ENCODE results near the gene CHD2.
A peak's percentile ranks its signal among the peaks of the same experiment; 100 is the strongest.
"Not testable (repeated sequence)": the region's sequence is repeated elsewhere in the genome, so short reads cannot be mapped to it uniquely, and the experiment has no call there.

Gene CHD2

DNA sequence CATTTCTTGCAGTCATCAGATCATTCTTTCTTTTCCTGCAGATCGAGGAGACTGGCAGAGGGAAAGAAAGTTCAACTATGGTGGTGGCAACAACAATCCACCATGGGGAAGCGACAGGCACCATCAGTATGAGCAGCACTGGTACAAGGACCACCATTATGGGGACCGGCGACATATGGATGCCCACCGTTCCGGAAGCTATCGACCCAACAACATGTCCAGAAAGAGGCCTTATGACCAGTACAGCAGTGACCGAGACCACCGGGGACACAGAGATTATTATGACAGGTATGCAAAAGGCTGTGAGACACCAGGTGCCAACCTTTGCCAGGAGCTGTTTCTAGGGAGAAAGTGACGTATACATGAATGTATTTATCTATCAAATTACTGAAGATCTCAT lies 119.8 kb downstream of the CHD2 start:
- DNase-seq (ENCODE audit: low read depth in 2 of 2) = no peak

DNA sequence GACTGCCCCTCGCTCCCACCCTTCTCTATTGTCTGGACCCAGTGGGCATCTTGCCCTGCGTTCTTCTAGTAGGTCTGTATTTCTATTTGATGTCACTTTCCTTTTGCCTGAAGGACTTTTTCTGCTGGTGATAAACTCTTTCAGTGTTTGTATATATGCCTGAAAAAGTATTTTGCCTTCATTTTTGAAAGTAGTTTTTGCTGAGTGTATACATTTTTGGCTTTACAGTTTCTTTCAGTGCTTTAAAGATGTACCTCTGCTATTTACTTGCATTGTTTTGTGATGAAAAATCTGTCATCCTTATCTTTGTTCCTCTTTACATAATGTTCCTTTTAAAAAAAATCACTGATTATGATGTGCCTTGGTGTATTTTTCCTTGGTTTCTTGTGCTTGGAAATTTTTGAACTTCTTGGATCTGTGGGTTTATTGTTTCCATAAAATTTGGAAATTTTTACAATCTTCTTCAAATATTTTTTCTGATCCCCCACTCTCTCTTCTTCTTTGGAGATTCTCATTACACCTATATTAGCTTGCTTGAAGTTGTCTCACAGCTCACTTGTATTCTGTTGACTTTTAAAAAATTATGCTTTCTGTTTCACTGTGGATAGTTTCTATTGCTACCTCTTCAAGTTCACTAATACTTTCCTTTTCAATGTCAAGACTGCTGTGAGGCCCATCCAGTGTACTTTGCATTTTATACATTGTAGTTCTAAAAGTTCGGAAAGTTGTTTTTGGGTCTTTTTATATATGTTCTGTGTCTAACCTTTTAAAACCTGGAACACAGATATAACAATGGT lies 121.0 kb downstream of the CHD2 start:
- no peak for DNase-seq (ENCODE audit: low read depth in 2 of 2)

DNA sequence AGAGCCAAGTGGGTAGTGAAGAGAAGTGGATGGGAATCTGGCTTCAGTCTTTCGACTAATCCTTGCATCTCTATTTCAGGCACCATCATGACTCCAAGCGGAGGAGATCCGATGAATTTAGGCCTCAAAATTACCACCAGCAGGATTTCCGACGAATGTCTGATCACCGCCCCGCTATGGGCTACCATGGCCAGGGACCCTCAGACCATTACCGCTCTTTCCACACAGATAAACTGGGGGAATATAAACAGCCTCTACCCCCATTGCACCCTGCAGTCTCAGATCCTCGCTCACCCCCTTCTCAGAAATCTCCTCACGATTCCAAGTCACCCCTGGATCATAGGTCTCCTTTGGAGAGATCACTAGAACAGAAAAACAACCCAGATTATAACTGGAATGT lies 124.2 kb downstream of the CHD2 start:
- DNase-seq (ENCODE audit: low read depth in 2 of 2) = no peak

DNA sequence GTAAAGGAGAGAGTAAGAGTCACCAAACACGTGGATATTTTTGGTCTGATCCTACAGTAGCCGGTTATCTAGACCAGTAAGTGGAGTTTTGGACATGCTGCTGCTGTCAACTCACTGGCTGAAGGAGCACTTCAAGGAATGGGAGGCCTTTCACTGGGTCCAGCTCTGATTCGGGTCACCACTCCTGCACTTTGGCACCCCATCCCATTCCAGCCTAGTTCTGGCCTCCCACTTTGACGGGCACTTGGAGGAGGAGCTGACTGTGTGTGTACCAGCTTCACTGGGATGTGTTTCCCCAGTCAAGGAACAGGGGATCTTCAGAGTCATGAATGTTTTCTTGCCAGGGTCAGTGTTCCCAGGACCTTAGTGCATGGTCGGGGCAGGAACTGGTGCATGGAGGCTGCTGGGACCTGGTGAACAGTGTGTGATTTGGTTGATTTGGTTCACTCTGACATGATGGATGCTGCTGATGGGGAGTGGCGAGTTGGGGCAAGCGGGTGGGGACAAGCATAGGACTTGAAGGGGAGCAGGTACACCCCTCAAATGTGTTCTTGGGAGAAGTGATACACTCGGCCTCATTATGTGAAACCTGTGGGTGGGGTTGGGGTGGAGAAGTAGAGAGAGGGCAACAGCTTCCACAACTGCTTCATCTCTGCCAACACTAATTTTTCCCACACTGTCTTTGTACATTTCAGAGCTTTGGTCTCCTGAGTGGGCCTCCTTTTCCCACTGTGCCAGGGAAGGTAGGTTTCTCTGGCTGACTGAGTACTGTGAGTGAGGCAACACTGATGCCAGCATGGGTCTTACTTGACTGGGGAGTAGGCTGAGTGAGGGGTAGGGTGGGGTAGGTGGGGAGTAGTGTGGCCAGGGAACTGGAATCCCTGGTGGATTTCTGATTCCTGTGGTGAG lies 124.8 kb downstream of the CHD2 start:
- DNase-seq (ENCODE audit: low read depth in 2 of 2) = no peak

DNA sequence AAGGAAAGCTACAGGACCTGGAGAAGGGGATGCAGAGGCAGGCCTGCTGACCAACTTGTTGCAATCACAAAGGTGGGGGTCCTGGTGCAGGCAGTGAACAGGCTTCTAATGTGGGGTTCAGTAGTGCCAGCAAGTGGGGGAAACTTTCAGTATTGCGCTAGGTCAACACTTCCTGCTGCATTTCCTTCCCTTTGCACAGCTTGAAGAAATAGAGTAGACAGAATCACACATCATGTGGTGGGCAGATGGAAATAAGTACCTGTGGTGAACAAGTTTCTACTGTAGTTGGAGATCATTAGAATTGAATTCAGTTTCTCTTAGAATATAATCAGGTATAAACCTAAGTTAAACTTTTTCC lies 125.5 kb downstream of the CHD2 start:
- DNase-seq (ENCODE audit: low read depth in 2 of 2) = no peak

DNA sequence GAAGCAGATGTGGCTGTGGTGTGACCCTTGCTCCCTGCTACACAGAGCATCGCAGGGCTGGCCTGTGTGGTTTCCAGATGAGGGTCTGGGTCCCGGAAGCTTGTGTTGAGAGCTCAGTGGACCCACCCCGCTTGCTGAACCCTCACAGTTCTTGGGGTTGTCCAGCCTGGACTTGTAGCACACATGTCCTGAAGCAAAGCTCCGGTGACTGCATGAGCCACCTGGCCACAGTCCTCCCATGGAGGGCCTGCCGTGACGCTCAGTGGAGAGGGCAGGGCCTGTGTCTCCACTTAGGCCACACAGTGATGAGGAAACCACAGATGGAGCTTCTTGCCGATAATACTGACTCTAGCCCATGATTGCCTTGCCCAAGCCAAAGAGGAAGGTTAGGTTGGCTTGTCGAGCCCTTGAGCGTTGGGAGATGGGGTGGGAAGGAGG lies 126.3 kb downstream of the CHD2 start:
- DNase-seq (ENCODE audit: low read depth in 2 of 2) = no peak

DNA sequence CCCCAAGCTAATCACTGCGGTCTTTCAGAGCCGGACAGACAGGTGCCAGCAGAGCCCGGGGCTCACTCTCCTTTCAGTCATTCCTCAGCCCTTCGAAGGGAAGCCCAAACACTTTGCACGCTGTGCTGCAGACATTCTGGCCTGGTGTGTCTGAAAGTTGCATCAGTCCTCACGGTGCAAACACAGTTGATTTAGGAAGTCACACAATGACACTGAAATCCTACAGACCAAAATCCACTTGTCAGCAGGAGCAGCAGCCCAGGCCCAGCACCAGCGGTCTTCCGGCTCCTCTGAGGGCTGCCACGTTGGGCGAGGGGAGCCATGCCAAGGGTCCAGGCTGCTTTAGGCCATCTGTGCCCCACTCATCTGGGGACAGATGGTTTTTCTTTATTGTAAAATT lies 127.3 kb downstream of the CHD2 start:
- no peak for DNase-seq (ENCODE audit: low read depth in 2 of 2)

DNA sequence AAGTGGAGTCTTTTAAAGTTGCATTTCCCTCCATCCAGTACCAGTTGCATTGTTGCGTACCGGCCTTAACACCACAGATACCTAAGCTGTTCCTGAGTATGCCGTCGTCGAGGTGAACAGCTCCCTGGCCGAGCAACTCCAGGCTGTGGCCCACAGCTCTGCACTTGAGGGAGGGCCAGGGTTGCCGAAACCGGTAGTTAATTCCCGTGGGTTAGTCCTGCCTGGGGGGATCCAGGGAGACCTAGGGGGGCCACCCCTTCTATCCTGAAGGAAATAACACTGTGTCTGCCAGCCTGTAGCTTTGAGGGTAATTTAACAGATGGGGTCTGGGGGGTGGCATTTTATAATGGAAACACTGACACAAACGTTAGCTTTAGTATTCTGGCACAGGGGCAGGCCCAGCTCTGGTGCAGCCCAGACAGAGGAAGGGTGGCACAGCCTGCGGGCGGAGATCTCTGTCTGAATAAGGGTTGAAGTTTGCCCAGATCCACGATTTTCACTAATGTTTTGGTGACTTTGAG lies 128.0 kb downstream of the CHD2 start:
- no peak for DNase-seq (ENCODE audit: low read depth in 2 of 2)

DNA sequence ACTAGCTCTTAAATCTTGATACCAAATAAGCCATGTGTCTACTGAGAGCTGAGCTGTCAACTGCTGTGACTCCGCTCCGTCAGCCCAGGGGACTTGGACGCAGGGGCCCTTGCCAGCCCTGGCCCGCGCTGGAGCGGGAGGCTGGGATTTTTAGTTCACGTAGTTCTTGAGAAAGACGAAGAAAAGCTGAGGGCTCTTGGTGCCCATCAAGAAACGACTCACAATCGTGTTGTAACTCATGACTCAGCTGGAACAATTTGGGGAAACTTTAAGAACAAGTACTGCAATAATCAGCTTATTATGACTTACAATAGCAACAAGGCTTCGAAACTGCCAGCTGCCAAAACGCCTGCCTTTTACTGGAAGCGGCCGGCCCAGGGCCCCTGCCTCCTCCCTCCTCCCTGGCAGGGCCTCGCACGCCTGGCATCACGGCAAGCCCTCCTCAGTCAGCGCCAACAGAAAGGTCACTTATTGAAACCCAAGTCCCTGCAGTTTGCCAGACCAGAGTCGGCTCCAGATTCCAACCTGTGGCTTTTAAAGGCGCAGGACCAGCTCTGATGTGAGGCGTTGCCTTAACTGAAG lies 128.6 kb downstream of the CHD2 start:
- DNase-seq (ENCODE audit: low read depth in 2 of 2) = no peak

DNA sequence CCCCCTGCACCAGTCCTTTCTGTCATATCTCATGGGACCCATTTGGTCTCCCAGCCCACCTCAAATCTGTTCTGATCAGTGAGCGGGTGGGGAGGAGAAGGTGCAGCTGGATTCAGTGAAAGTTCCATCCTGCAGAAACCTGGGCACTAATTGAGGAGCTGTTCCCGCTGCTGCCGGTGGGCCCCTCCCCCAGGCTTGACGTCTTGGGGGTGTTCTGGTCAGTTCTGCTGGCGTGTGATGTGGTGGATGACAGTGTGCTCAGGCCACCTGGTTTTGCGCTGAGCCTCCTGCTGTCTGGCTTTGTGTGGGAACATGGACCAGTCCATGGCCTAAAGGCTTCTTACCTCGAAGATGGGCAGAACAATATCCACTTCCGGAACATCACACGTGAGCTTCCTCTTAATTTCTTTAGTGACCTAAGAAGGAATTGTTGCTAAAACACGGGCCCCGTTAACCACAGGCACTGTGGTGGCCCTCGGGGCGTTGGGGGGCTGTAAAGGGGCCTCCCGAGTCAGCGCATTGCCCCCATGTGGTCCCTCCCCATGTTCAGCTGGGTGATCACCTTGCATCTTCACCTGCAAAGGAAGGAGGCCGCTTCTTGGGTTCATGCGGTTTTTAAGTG lies 129.2 kb downstream of the CHD2 start:
- DNase-seq (ENCODE audit: low read depth in 2 of 2) = no peak

DNA sequence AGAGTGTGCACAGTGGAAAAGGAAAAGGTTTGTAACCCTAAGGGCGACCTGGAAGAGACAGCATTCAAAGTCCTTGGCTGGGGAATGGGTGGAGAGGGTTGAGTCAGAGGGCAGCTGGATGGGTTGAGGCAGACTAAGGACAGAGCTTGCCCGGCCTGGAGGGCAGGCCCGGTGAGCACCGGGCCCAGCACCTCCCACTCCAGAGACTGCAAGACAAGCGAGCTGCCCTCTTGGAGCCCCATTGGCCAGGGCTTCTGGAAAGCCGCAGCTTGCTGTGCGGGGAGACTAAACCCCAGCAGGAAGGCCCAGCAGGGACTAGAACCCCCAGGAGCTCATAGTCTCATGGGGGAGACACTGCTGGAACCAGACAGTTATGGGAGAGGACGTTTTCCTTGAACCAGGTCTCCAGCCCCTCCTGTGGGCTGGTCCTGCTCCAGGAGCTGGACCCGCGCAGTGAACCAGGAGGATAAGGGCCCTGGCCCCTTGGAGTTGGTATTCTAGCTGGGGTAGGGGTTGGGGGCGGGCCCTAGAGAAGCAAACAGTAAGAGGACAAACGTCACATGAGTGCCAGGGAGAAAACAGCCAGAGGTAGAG lies 129.8 kb downstream of the CHD2 start:
- DNase-seq (ENCODE audit: low read depth in 2 of 2) = no peak

DNA sequence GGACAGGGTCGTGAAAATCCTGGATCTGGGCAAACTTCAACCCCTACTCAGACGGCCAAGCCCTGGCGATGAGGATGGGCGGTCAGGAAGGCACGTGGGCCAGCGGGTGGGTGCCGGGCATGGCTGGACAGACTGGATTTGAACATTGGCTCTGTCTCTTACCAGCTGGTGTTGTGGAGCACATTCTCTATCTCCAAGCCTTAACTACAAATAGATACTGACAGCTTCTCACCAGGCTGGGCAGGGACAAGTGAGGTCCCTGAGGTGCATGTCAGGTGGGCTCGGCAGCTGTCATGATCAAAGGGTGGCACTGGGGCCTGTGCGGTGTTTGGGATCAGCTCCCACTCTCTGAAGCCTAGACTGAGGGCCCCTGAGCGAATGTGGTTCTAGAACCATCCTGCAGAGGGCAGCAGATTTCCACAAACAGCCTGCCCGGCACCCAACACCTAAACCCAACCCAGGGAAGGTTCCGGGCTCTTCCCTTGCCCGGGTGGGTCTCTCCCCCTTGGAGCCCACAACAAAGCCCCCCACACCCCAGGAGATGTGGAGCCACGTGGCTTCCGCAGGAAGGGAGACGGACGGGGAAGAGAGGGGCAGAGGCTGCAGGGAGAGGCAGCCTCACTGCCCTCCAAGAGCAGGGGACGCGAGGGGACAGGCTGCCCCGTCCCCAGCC lies 130.4 kb downstream of the CHD2 start:
- DNase-seq (ENCODE audit: low read depth in 2 of 2) = peak in 1 of 2 donors; percentile 44

DNA sequence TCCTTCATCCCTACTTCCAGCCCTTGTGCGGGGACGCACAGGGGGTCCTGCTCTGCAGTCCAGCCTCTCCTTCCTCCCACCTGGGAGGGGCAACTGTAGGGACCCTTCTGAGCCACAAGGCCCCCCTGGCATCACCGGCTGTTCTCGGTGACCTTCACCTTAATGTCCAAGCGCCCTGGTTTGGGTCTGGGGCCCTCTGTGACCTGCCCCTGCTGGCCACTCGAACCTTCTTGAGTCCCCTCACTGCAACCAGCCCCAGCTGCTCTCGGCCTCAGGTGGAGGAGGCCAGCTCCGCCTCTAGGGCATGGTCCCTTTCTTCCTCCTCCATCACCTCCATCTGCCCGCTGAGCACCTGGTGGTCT lies 131.0 kb downstream of the CHD2 start:
- DNase-seq (ENCODE audit: low read depth in 2 of 2) = no peak

DNA sequence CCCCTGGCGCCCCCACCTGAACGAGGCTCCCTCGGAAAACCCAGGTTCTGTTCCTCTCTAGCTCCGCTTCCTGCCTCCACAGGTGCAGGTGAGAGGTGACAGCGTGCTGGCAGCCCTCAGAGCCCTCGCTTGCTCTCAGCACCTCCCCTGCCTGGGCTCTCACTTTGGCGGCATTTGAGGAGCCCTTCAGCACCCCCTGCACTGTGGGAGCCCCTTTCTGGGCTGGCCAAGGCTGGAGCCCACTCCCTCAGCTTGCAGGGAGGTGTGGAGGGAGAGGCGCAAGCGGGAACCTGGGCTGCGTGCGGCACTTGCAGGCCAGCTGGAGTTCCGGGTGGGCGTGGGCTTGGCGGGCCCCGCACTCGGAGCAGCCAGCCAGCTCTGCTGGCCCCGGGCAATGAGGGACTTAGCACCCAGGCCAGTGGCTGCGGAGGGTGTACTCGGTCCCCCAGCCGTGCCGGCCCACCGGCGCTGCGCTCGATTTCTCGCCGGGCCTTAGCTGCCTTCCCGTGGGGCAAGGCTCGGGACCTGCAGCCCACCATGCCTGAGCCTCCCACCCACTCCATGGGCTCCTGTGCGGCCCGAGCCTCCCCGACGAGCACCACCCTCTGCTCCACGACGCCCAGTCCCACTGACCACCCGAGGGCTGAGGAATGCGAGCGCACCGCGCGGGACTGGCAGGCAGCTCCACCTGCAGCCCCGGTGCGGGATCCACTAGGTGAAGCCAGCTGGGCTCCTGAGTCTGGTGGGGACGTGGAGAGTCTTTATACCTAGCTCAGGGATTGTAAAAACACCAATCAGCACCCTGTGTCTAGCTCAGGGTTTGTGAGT lies 131.6 kb downstream of the CHD2 start:
- not testable (repeated sequence) for DNase-seq (ENCODE audit: low read depth in 2 of 2)

DNA sequence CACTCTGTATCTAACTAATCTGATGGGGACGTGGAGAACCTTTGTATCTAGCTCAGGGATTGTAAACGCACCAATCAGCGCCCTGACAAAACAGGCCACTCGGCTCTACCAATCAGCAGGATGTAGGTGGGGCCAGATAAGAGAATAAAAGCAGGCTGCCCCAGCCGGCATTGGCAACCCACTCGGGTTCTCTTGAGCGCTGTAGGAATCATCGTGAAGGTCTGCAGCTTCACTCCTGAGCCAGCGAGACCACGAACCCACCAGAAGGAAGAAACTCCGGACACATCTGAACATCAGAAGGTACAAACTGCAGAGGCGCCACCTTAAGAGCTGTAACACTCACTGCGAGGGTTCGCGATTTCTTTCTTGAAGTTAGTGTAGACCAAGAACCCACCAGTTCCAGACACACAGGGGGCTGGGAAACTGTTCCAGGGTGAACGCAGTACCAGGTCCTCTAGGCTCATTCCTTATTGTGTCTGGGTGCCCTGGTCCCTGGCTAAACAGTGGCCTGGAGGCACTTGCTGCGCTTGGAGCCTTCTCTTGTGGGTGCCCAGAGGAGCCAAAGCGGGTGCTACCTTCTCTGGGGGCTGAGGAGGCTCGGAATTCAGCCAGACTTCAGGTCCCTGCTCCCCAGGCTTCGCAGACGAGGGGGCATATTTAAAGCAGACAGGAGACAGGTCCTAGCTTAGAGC lies 132.5 kb downstream of the CHD2 start:
- not testable (repeated sequence) for DNase-seq (ENCODE audit: low read depth in 2 of 2)

DNA sequence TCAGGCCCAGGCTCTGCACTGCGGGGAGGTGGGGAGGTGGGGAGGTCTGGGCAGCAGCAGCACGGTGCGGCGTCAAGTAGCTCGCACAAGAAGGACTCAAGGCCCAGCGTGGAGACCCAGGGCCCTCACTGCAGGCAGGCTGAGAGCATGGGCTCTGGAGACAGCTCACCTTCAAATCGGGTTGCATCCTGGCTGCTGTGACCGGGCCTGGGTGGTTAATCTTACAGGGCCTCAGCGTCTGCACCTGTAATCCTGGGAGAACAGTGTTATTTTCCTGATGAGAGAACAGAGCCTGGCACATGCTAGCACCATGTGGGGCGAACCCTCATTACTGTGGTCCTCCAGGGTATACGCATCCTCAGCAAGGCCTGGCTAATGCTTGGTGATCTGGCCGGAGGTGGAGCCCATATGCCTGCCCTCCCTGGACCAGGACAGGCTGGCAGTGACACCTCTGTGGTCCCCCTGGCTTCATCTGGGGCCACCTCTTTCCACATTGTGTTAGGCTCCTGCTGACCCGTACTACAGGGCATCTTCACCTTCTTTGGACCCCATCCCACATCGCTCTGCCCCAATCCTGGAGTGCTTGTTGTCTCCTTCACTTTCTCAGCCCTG lies 133.4 kb downstream of the CHD2 start:
- DNase-seq (ENCODE audit: low read depth in 2 of 2) = no peak

DNA sequence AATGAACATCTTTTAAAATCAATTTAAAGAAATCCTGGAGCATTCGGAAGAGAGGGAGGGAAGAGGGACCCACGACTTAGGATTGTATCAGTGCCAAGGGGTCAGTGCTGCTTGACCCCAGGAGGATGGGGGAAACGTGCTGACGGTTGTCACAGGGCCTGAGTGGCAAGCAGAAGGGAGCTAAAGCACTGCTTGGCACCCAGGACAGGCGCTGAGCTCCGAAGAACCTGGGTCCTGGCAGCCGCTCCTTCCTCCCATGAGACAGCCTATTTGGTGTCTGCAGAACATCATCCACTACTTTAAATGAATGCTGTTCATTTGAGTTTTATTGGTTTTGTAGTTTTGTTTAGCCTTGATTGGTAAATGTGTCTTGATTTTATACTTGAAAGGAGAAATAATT lies 134.4 kb downstream of the CHD2 start:
- no peak for DNase-seq (ENCODE audit: low read depth in 2 of 2)

DNA sequence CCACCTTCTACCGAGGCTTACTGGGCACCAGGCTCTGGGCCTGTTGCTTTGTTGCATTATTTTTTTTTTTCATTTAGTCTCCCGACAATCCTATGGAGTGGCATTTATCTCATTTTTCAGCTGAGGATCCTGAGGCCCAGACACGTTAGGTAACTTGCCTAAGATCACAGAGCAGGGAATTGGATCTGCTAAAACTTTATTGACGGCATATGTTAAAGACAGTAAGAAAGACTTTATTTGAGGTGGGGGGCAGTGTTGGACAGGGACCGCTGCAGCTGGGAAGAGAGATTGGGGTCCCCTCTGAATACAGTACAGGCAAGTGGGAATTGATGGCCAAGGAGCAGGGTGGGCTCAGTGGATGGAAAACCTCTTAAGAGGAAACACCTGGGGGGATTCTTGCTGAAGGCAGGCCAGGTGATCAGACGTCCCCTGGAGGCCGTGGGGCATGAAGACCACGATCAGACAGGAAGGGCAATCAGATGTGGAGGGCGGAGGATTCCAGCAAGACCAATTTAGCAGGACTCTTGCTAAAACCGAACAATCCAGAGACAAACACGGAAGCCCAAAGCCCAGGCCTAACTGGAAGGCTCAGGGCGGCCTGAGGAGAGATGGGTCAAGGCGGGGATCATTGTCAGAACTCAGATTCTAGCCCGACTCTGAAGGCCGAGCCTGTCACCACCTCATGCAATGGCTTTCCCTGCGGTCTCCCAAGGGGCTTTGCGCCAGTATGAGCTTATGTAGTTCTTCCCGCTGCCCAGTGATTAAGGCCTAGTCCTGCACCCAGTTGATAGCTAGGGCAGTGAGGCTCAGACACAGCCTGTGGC lies 135.2 kb downstream of the CHD2 start:
- no peak for DNase-seq (ENCODE audit: low read depth in 2 of 2)
